WERI-Rb-1 (cell line): ENCODE measurements around the gene USP36.

Source experiments
- DNase-seq: peaks from one replicate; pipeline ENCODE4 v3.0.0-alpha.2; 2020
- H3K27ac ChIP-seq: fragments of 250-450 bp; sonication (Bioruptor Pico); 2 replicates; pipeline ENCODE4 v1.5.1; 2020; ENCODE audit warnings: mild to moderate bottlenecking, moderate library complexity
- H3K27me3 ChIP-seq: fragments of 250-450 bp; sonication (Bioruptor Pico); 2 replicates; pipeline ENCODE4 v1.5.1; 2021; ENCODE audit warnings: mild to moderate bottlenecking, low read depth, moderate library complexity; ENCODE audit not compliant: insufficient read depth, severe bottlenecking
- H3K36me3 ChIP-seq: fragments of 250-450 bp; sonication (Bioruptor Pico); 2 replicates; pipeline ENCODE4 v1.5.1; 2020; ENCODE audit warnings: mild to moderate bottlenecking, moderate library complexity
- H3K4me3 ChIP-seq: 2 replicates; pipeline ENCODE4 v1.5.1; 2011; ENCODE audit warnings: low read depth, mild to moderate bottlenecking, control low read depth, low read length
- H3K9me3 ChIP-seq: fragments of 250-450 bp; sonication (Bioruptor Pico); 2 replicates; pipeline ENCODE4 v1.5.1; 2021; ENCODE audit warnings: mild to moderate bottlenecking, moderate library complexity; ENCODE audit not compliant: severe bottlenecking
- TF ChIP-seq, protein P1 (sequence below): IDR thresholded peaks from 2 replicates; pipeline ENCODE4 v1.5.1; 2011; ENCODE audit warnings: low read depth, mild to moderate bottlenecking, control low read depth, inconsistent platforms, low read length

The USP36 gene

DNA sequence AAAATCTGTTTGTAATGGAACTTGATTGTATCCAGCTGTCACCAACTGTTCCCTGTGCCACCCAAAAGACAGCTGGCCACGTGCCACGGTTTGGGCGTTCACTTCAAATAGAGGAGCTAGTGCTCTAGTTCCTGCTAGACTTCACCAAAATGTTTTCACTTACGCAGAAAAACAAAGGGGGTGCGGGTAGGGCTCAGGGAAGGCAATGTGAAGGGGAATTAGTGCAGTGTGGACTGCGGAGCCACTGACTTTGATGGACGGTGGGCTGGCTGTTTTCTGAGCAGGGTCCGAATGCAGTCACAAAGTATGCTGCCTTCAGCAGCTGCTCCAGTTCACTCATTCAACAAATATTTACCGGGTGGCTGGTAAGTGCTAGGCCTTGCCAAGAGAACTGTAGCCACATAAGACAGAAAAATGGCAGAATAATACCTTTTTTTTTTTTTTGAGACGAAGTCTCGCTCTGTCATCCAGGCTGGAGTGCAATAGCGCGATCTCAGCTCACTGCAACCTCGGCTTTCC lies 50.9 kb downstream of the USP36 start:
- no peaks in the 10 kb centered on the region for H3K9me3 ChIP-seq
- H3K27me3 ChIP-seq, result no peaks in the 10 kb centered on the region
- no peak overlapping the region for H3K4me3 ChIP-seq
- peak overlapping the region; percentile 21; the same call in 1 of the 2 replicates for H3K27ac ChIP-seq
- peaks cover 33% of the 10 kb centered on the region for H3K36me3 ChIP-seq
- TF ChIP-seq, protein P1, sequence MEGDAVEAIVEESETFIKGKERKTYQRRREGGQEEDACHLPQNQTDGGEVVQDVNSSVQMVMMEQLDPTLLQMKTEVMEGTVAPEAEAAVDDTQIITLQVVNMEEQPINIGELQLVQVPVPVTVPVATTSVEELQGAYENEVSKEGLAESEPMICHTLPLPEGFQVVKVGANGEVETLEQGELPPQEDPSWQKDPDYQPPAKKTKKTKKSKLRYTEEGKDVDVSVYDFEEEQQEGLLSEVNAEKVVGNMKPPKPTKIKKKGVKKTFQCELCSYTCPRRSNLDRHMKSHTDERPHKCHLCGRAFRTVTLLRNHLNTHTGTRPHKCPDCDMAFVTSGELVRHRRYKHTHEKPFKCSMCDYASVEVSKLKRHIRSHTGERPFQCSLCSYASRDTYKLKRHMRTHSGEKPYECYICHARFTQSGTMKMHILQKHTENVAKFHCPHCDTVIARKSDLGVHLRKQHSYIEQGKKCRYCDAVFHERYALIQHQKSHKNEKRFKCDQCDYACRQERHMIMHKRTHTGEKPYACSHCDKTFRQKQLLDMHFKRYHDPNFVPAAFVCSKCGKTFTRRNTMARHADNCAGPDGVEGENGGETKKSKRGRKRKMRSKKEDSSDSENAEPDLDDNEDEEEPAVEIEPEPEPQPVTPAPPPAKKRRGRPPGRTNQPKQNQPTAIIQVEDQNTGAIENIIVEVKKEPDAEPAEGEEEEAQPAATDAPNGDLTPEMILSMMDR, result no peak
- DNase-seq, result no peak

DNA sequence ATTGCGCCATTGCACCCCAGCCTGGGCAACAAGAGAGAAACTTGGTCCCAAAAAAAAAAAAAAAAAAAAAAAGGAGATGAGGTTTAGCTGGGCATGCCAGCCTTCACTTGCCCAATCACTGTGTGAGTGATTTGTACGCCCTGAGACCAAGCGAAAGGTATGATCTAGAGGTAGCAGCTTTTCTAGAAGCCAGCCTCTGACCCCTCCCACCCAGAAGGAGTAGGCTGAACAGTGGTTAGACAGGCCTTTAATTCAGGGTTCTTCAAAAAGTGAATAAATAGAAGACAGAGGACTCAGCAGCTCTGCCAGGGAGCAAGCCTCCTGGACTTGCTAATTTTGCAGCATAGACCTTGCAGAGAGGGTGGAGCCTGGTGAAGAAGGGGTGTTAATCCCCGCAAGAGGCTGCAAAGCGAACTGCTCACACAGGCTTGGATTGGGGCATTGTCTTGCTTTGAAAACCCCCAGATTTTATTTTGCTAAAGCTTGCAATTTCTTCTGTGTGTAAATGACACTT lies 51.4 kb downstream of the USP36 start:
- Histone ChIP-seq H3K4me3 (no peak overlapping the region), H3K36me3 (peaks cover 28% of the 10 kb centered on the region), H3K27ac (peak overlapping the region; percentile 21; the same call in 1 of the 2 replicates), H3K9me3 (no peaks in the 10 kb centered on the region), H3K27me3 (no peaks in the 10 kb centered on the region)
- TF ChIP-seq, protein P1, result no peak
- no peak for DNase-seq

DNA sequence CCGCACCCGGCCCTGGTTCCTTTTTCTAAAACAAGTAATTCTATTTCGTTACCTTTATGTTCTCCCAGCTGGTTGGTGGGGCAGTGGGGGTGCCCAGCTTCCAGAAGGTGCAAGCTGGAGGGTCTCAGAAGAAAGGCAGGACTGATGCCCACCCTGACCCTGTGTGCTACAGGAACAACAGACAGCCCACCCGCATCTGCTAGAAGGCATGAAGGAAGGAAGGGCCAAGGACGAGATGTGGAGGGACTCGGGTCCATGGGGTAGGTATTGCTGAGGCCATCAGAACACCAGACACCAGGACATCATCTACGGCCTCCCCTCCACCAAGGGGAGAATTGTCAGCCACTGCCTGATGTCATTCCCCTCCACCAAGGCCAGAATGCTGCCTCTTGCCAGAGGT lies 52.2 kb downstream of the USP36 start:
- Histone ChIP-seq H3K9me3 (no peaks in the 10 kb centered on the region), H3K27ac (no peak overlapping the region), H3K4me3 (no peak overlapping the region), H3K27me3 (no peaks in the 10 kb centered on the region), H3K36me3 (peaks cover 21% of the 10 kb centered on the region)
- TF ChIP-seq, protein P1, result no peak
- no peak for DNase-seq

DNA sequence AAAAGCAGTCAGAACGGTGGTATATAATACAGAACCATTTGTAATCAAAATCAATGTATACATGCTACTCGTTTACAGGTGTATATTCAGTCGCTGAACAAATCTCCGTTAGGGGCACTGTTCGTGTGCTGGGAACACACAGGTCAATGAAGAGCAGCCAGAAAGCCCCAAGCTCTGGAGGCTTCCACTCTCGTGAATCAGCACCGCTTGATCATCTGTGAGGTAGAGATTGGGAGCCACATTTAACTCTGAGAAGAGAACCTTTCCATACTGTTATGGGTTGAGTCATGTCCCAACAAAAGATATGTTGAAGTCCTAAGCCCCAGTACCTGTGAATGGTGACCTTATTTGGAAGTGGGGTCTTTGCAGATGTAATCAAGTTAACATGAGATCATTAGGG lies 53.2 kb downstream of the USP36 start:
- DNase-seq, result no peak
- H3K27me3 ChIP-seq, result no peaks in the 10 kb centered on the region
- TF ChIP-seq, protein P1, result no peak
- peaks cover 13% of the 10 kb centered on the region for H3K36me3 ChIP-seq
- H3K4me3 ChIP-seq, result no peak overlapping the region
- H3K27ac ChIP-seq, result no peak overlapping the region
- H3K9me3 ChIP-seq, result no peaks in the 10 kb centered on the region

DNA sequence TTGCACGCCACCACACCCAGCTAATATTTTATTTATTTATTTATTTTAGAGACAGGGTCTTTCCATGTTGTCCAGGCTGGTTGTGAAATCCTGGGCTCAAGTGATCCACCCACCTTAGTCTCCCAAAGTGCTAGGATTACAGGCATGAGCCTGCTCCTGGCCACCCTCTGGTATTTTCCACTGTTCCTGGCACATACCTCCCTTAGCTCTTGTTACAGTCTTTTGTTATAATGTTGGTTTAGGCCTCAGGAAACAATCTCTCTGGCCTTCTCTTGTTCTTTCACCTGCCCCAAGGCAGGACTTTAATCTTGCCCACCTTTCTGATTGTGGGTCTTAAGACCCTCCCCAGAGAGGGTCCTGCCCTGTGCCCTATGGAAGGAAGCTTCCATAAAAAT lies 55.0 kb downstream of the USP36 start:
- Histone ChIP-seq H3K9me3 (no peaks in the 10 kb centered on the region), H3K27ac (peak overlapping the region; percentile 89), H3K36me3 (peaks cover 5% of the 10 kb centered on the region; the same call in 1 of the 2 replicates), H3K27me3 (no peaks in the 10 kb centered on the region), H3K4me3 (no peak overlapping the region)
- TF ChIP-seq, protein P1, result no peak
- DNase-seq, result no peak
